NCI-H82 treated with DMSO at 0.1 percent for 48 hours (cell line): ENCODE measurements around the gene CPTP.

Experiments used
- DNase-seq: peaks from one replicate; lab custom pipeline; 2025; ENCODE audit not compliant: unreplicated experiment; lab: John Stamatoyannopoulos, UW

The CPTP gene

DNA sequence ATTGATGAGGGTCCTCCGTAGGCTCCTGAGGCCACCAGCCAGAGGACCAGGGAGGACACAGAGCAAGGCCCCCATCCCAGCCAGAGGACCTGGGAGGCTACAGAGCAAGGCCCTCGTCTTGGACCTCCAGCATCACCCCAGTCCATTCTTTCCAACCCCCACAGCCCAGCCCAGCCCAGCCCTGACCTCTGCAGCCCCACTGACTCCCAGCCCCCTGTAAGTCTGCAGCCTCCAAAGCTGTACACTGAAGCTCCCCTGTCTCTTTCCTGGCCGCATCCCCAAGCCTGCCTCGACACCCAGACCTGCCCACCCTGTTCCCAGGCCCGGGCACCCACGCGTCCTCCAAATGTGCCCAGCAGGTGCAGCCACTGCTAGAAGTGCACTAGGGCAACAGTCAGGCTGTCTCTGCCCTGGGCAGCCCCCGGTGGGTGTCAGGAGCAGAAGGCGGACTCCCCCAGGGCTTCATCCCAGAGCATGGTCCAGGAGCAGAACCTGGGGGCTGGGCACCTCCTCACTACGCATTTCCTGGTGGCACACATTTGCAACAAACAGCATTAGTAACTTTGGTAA lies 22.5 kb downstream of the CPTP start:
- no peak for DNase-seq

DNA sequence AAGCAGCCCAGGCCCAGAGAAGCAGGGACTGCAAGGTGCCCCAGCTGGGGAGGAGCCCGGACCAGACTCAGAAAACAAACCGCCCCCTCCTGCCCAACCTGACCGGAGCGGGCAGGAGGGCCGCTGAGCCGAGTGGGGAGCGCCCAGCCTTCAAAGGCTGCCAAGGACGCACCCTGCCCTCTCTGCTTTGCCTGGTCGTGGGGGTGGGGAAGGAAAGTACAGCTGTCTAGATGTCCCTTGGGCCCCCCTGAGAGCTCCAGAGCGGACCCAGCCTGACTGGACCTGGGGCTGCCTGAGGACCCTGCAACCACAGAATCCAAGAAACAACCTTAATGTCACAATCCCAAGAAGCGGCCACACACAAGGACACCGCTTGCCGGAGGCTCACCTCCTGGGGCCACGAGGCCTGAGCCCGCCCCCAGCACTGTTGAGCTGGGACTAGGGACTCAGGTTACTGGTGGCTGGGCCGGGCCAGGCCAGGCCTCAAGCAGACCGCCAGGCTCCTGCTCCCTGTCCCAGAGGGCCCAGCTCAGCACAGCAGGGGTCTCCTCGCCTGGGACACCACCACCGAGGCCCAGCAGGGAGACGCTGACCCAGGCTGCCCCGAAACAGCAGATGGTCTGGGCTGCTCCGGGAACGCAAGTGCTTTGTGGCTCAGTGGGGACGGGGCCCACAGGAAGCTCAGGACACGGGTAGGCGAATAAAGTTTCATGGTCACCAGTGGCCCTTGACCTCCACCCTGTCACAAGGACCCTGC lies 23.2 kb downstream of the CPTP start:
- DNase-seq = no peak

GRCh38 chr1:1348420-1349255 lies 24.0 kb downstream of the CPTP start:
- DNase-seq = no peak

- no peak for DNase-seq
Measured at GRCh38 chr1:1349256-1350012, 24.8 kb downstream of the CPTP start, which contains the start of gene DVL1. TSS of gene DVL1 (minus strand) at chr1:1349418. CDS start at chr1:1349065, 353 bp downstream.

GRCh38 chr1:1351511-1352427 lies 27.2 kb downstream of the CPTP start:
- DNase-seq = no peak

GRCh38 chr1:1352786-1353388 lies 28.3 kb downstream of the CPTP start:
- peak; percentile 26 for DNase-seq

DNA sequence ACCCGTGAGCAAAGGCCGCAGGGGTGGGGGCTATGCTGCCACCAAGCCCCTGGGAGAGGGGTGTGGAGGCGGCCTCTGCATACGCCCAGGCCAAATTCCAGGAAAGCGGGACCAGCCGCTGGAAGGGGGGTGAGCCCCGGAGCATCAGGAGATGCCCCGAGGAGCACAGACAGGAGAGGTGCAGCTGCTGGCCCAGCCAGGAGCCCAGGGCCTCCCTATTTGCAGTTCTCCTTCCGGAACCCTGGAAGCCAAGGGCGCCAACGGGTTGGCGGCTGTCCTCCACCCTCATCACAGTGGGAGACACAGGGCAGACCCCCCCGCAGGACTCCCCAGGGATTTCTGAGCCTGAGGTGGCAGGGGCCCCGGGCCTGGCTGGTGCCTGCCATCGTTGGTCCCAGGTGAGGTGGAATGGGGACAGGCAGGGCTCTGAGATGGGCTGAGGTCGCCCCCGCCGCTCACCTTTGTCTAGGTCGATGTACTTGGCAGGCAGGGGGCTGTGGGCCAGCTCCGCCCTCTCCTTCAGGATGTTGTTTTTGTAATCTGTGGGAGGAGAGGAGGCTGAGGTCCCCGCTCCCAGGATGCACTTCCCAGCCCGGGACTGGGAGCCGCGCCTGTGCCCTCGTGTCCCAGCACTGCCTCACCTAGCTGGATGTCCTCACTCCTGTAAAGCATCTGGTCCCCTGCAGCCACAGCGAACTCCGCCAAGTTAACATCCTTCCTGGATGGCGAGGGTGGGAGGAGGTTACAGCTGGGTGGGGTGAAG lies 29.0 kb downstream of the CPTP start:
- no peak for DNase-seq

GRCh38 chr1:1354271-1355247 lies 30.0 kb downstream of the CPTP start:
- DNase-seq = no peak

GRCh38 chr1:1355416-1355815 lies 30.8 kb downstream of the CPTP start:
- DNase-seq = no peak

DNA sequence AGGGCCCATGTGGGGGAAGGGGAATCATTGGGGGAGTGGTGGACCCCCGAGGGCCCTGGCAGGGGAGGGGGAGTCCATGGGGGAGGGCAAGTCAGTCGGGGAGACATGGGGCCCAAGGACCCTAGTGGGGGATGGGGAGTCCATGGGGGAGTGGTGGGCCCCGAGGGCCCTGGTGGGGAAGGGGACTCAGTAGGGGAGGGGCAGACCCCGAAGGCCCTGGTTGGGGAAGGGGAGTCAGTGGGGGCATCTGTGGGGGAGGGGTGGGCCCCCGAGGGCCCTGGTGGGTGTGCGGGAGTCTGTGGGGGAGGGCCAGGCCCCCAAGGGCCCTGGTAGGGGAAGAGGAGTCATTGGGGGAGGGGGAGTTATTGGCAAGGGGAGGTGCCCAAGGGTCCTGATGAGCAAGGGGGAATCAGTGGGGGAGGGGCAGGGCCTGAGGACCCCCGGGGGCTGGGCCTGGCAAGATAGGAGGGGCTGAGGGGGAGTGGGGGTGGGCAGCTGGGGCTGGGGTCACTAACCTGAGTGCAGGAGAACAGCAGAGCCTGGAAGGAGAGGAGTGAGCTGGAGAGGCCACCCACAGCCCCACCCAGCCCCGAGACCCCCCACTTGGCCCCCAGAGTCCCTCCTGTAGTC lies 31.7 kb downstream of the CPTP start:
- DNase-seq = no peak

- no peak for DNase-seq
Measured at GRCh38 chr1:1356796-1357401, 32.3 kb downstream of the CPTP start.

DNA sequence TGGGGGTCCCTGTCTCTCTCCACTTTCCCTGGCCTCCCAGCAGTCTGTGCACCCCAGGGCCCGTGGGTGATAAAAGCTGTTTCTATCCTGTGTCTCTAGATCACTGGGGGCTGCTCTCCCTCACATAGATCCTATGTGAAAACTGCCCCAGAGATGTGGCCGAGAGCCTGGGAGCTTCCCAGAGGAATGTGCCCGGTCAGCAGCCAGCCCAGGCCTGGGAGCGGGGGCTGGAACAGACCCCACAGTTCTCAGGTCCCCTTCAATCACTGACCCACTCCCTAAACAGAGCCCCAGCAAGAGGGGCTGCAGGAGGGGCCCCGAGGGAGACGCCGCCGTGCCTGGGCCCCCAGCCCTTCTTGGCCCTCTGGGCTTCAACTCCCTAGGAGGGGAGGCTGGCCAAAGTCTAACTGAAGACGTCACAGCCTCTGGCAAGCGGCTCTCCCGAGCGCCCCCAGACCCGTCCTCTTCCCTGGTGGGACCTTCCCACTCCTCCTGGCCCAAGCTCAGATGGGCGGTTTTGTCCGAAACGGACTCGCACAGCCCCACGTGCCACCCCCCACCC lies 33.4 kb downstream of the CPTP start:
- DNase-seq = no peak

- DNase-seq = peak; percentile 90
Measured at GRCh38 chr1:1358433-1359271, 34.0 kb downstream of the CPTP start, which contains the start of gene MXRA8. TSS of gene MXRA8 (minus strand) at chr1:1358555. CDS start at chr1:1358504, 51 bp downstream.

- no peak for DNase-seq
Measured at GRCh38 chr1:1359308-1359663, 34.7 kb downstream of the CPTP start.

GRCh38 chr1:1359664-1360468 lies 35.3 kb downstream of the CPTP start:
- DNase-seq = no peak
